KOPT-K1 (cell line): ENCODE data around the gene ABCG1.
"Not testable (repeated sequence)": the region's sequence is repeated elsewhere in the genome, so short reads cannot be mapped to it uniquely, and the experiment has no call there.

Source experiments
- H3K27ac ChIP-seq: fragments of 200-600 bp; sonication (generic); 2 replicates; pipeline ENCODE4 v1.5.1; 2016; ENCODE audit warnings: antibody characterized with exemption, mild to moderate bottlenecking, low read depth, low read length; ENCODE audit not compliant: poor library complexity, severe bottlenecking
- H3K36me3 ChIP-seq: fragments of 200-600 bp; sonication (generic); 2 replicates; pipeline ENCODE4 v1.5.1; 2017; ENCODE audit warnings: antibody characterized with exemption, mild to moderate bottlenecking, low read length, moderate library complexity; ENCODE audit not compliant: insufficient read depth
- H3K9me3 ChIP-seq: fragments of 200-600 bp; sonication (generic); 2 replicates; pipeline ENCODE4 v1.5.1; 2017; ENCODE audit warnings: antibody characterized with exemption, low read length, mild to moderate bottlenecking; ENCODE audit not compliant: insufficient read depth, poor library complexity, severe bottlenecking

Gene ABCG1

GRCh38 chr21:42286416-42286815 lies 67.5 kb downstream of the ABCG1 start:
- no peaks in the 10 kb centered on the region for H3K9me3 ChIP-seq
- H3K27ac ChIP-seq = peak overlapping the region; percentile 56

GRCh38 chr21:42287193-42288083 lies 68.5 kb downstream of the ABCG1 start:
- H3K9me3 ChIP-seq = no peaks in the 10 kb centered on the region
- H3K27ac ChIP-seq = peak overlapping the region; percentile 56
- H3K36me3 ChIP-seq = peaks cover 28% of the 10 kb centered on the region; the same call in 1 of the 2 replicates

More at GRCh38 chr21:42286416-42286815, 67.5 kb downstream of the ABCG1 start:
- H3K36me3 ChIP-seq = peaks cover 23% of the 10 kb centered on the region; the same call in 1 of the 2 replicates

GRCh38 chr21:42288962-42289361 lies 70.0 kb downstream of the ABCG1 start:
- Histone ChIP-seq H3K27ac (no peak overlapping the region), H3K36me3 (peaks cover 41% of the 10 kb centered on the region; the same call in 1 of the 2 replicates), H3K9me3 (no peaks in the 10 kb centered on the region)

GRCh38 chr21:42289926-42290325 lies 71.0 kb downstream of the ABCG1 start:
- H3K9me3 ChIP-seq = no peaks in the 10 kb centered on the region
- no peak overlapping the region for H3K27ac ChIP-seq
- peaks cover 41% of the 10 kb centered on the region; the same call in 1 of the 2 replicates for H3K36me3 ChIP-seq

GRCh38 chr21:42290505-42290904 lies 71.6 kb downstream of the ABCG1 start:
- Histone ChIP-seq H3K9me3 (no peaks in the 10 kb centered on the region), H3K36me3 (peaks cover 41% of the 10 kb centered on the region; the same call in 1 of the 2 replicates), H3K27ac (no peak overlapping the region)

GRCh38 chr21:42291003-42291750 lies 72.2 kb downstream of the ABCG1 start:
- H3K9me3 ChIP-seq = no peaks in the 10 kb centered on the region
- H3K27ac ChIP-seq = no peak overlapping the region
- peaks cover 41% of the 10 kb centered on the region; the same call in 1 of the 2 replicates for H3K36me3 ChIP-seq

GRCh38 chr21:42291751-42292562 lies 73.0 kb downstream of the ABCG1 start:
- Histone ChIP-seq H3K36me3 (peaks cover 41% of the 10 kb centered on the region; the same call in 1 of the 2 replicates), H3K9me3 (no peaks in the 10 kb centered on the region), H3K27ac (no peak overlapping the region)

- not testable (repeated sequence) for H3K9me3 ChIP-seq, H3K27ac ChIP-seq
- peaks cover 40% of the 10 kb centered on the region; the same call in 1 of the 2 replicates for H3K36me3 ChIP-seq
These were observed 73.7 kb downstream of the ABCG1 start for GRCh38 chr21:42292563-42293142.

- Histone ChIP-seq H3K9me3 (no peaks in the 10 kb centered on the region), H3K36me3 (peaks cover 32% of the 10 kb centered on the region; the same call in 1 of the 2 replicates), H3K27ac (no peak overlapping the region)
These were observed 74.8 kb downstream of the ABCG1 start for GRCh38 chr21:42293649-42294272.

GRCh38 chr21:42294273-42294880 lies 75.4 kb downstream of the ABCG1 start:
- Histone ChIP-seq H3K27ac (no peak overlapping the region), H3K9me3 (no peaks in the 10 kb centered on the region), H3K36me3 (peaks cover 25% of the 10 kb centered on the region; the same call in 1 of the 2 replicates)

GRCh38 chr21:42295845-42296244 lies 76.9 kb downstream of the ABCG1 start:
- no peaks in the 10 kb centered on the region for H3K9me3 ChIP-seq
- no peak overlapping the region for H3K27ac ChIP-seq
- peaks cover 23% of the 10 kb centered on the region; the same call in 1 of the 2 replicates for H3K36me3 ChIP-seq

GRCh38 chr21:42296501-42296900 lies 77.6 kb downstream of the ABCG1 start:
- Histone ChIP-seq H3K36me3 (peaks cover 19% of the 10 kb centered on the region; the same call in 1 of the 2 replicates), H3K27ac (peak overlapping the region; percentile 51), H3K9me3 (no peaks in the 10 kb centered on the region)

GRCh38 chr21:42297377-42297776 lies 78.4 kb downstream of the ABCG1 start:
- Histone ChIP-seq H3K9me3 (no peaks in the 10 kb centered on the region), H3K27ac (peak overlapping the region; percentile 51), H3K36me3 (peaks cover 14% of the 10 kb centered on the region; the same call in 1 of the 2 replicates)
